TTC549 (cell line): ENCODE measurements around the gene SPATA12.
A peak's percentile ranks its signal among the peaks of the same experiment; 100 is the strongest.
"Not testable (repeated sequence)": the region's sequence is repeated elsewhere in the genome, so short reads cannot be mapped to it uniquely, and the experiment has no call there.

Experiments used
- FAIRE-seq: peaks from 2 replicates; lab custom pipeline; 2012; peaks lifted over from hg19 to GRCh38; lab: Jason Lieb, UNC

SPATA12 gene

DNA sequence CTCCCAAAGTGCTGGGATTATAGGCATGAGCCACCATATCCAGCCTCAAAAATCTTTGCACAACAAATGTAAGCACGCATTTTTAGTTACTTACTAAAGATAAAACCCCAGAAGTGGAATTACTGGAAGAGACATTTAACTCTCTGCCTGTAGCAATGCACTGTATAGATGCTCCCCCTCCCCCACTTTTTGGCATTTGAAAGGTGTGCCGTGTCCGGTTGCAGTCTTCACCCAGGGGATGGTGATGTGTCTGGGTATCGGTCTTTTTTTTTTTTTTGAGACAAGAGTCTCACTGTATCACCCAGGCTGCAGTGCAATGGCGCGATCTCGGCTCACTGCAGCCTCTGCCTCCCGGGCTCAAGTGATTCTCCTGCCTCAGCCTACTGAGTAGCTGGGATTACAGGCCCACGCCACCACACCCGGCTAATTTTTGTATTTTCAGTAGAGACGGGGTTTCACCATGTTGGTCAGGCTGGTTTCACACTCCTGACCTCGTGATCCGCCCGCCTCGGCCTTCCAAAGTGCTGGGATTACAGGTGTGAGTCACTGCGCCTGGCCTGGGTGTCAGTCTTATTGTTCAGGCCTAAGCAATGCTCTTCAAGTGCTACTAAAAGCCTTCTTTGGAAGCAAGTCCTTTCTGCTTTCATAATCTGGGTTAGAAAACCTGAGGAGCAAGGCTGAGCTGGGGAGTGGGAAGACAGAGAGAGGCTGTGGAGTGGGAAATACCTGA, 23.0 kb downstream of the SPATA12 start:
- FAIRE-seq: not testable (repeated sequence)

DNA sequence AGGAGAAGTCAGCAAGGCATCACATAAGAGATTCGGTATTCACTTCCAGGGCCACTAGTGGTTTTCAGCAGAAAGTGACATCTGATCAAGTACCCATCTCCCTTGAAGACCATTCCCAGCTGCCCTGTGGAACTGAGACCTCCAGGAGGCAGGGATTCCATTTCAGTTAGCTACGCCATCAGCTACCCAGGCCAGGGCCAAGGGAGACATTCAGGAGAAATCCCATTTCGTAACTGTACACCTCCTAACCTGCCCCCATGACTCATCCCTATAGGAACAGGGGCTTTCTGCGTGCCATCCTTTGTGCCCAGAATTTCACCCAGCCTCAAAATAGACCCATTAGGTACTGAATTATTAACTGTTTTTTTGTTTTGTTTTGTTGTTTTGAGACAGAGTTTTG, 24.7 kb downstream of the SPATA12 start:
- FAIRE-seq: no peak

DNA sequence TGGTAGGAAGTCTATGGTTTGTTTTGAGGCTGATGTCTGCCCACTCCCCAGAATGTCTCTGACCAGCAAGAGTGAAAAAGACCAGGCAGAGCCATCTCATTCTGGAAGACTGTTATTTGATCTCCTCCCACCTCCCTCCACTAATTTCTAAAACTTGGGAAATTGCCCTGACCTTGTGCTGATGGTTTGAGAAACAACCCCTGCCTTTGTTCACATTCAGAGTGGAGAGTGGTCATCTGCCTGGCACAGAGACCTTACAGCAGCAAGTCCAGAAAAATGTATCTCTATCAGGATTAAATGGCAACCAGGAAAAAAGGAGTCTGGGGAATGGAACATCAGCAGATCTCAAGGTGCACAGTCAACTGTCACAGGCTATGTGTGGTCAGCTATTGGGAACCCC, 25.7 kb downstream of the SPATA12 start:
- no peak for FAIRE-seq

DNA sequence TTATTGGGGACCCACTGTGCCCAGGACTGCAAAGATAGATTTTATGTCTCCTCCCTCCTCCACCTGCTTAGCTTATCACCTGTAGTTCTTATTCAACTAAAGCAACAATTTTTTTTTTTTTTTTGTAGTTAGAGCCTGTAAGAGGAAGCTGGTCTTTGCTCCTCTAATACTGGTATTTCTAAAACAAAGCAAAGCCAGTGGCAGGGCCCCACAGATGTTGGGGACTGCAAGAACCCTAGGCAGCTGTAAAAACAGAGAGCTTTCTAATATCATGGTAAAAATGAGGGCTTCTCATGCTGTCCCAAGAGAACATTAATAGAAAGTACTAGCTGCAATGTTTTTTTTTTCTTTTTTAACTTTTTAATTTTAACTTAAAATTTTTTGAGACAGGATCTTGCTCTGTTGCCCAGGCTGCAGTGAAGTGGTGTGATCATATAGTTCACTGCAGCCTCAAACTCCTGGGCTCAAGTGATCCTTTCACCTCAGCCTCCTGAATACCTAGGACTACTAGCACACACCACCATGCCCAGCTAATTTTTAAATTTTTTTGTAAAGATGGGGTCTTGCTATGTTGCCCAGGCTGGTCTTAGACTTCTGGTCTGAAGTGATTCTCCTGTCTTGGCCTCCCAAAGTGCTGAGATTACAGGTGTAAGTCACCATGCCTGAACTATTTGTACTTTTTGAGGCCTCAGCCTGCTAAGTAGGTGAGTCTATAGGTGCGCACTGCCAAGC, 27.1 kb downstream of the SPATA12 start:
- no peak for FAIRE-seq

DNA sequence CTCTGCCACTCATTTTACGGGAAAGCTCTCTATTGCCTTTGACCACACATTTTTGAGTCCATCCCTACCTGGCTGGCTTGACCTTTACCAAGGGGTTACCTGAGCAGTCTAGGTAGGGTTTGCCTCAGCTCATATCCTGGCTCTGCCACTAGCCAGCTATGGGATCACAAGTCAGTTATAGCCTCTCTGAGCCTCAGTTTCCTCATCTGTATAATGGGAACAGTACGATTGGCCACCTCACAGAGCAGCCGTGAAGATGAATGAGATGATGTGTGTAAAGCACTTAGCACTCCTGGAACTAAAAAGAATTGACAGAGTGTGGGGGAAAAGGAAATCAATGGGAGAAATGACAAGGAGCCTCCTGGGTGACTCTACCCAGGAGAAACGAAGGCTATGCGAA, 28.0 kb downstream of the SPATA12 start:
- FAIRE-seq: no peak

DNA sequence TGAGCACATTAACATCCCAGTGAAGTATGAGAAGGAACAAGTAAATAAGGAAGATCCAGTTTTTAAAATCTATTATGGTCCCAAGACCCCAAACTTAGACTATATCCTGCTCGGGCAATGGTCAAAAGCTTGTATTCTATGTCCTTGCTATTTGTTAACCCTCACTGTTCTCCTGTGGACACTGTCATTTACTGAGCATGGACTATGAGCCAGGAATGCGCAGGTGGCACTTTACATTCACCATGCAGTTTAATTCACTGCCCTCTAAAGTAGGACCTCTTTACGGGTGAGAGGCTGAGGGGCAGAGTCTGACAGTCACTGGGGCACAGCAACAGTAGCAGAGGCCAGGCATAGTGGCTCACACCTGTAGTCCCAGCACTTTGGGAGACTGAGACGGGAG, 28.6 kb downstream of the SPATA12 start:
- FAIRE-seq: no peak

DNA sequence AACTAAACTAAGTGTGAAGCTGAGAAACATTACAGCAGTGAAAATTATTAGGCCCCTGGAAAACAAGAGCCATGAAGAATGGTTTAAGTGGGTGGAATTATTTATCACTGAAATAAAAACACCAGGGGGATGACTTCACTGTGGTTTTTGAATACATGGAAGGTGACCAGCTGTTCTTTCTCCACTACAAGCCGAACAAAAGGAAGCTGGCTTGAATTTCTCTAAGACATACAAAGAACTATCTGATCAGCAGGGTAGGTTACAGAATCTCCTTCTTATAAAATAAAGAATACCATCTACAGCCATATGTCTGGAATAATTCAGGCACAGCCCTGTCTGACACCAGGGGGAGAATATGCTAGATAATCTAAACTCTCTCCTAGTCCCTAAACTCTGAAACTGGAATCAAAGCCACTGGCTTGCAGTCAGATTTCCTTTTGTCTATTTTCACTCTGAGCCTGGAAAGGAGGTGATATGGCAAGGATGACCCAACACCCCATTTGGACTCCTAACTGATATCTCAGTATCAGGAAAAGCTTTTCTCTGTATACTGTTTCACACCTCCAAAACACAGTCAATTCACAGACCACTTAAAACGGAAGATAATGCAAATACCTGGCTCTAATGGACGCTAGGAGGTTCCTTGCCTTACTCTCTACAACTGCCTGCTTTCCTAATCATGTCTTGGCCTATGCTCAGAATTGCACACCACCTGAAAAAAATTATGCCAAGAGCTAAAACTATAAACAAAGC, 31.2 kb downstream of the SPATA12 start:
- no peak for FAIRE-seq

DNA sequence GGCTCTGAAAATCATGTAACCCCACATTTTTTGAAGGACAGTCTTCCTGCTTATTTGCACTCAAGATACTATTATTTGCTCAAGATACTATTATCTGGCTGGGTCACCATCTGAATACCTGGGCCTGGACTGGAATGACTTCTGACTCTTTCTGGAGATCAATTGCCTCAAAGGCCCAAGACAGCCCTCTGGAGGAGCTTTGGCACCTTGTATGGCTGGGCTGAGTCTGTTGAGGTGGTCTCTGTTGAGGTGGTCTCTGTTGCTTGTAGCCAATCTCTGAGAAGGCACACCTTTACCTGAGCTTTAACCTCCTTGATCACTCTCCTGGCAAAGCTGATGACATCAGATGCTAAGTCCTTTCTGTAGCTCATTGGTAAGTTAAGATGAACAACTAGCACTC, 33.0 kb downstream of the SPATA12 start:
- no peak for FAIRE-seq

DNA sequence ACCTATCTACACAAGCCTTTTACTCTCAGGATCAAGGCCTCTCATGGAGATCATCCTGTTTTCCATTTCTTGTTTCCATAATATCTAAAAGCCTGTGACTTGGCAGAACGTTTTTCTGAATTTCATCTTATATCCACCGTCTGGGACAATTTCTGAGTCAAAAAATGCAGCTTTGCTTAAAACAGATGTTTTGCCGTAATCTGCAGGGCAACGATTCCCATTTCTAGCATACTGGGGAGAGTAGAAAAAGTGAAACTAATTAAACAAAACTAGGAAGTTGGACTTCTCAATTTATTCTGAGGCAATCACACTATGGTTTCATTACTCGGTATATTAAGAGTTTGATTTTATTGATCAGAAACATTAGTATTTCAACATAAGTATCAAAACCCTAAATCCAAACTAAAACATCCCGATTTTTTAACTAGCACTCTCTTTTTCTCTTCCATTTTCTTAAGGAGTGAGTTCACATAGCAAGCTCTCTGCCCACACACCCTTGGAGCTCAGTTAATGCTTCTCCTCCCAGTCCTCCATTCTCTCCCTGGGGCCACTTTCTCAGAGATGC, 33.6 kb downstream of the SPATA12 start:
- no peak for FAIRE-seq

DNA sequence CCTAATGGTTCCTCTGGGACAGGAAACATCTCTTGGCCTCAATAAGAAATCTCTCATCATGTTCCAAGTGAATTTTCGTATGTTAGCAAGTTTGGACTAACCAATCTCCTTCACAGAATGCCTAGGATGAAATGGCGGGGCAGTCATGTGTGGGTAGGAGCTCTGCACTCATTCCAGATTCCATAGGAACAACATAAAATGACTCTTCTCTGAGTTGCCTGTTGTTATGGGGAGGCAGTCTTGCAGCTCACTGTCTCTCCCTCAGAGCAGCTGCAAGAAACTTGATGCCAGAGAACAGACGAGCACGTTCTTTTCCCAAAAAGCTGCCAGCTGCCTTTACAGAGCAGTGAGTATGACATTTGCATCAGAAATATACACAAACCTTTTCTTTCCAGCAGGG, 34.1 kb downstream of the SPATA12 start:
- FAIRE-seq: no peak

DNA sequence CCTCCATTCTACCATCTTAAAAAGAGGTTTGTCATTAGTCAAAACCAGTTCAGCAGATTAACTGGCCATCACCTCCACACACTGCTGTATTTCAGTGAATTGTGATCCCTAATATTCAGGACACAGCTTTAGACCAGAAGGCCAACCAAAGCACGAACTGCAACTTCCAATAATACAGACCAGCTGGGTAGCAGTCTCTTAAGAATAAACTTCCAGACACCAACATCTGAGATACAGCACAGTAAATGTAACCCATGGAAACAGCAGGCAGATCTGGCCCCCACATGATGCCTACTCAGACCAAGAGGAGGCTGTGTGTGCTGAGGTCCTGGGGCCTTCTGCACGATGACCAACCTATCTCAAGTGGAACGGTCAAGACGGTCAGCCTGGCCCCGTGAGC, 34.9 kb downstream of the SPATA12 start:
- FAIRE-seq: no peak

DNA sequence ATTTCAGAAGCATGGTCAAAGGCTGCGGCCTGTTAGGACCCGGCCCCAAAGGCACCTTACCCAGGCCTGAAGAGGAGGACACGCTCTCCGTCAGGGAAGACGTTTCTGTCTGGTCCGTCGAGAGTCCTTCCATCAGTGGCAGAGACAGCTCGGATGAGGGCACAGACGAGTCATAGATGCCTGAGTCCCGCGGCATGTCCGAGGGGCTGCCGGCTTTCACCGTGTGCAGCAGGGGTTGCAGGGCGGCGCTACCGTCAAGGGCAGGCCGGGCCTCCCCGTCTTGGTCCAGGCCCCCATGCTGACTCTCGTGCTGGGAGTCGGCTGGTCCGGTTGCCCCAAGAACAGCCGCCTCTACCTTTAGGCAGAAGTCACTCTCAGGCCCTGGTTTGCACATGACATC, 37.1 kb downstream of the SPATA12 start:
- no peak for FAIRE-seq

DNA sequence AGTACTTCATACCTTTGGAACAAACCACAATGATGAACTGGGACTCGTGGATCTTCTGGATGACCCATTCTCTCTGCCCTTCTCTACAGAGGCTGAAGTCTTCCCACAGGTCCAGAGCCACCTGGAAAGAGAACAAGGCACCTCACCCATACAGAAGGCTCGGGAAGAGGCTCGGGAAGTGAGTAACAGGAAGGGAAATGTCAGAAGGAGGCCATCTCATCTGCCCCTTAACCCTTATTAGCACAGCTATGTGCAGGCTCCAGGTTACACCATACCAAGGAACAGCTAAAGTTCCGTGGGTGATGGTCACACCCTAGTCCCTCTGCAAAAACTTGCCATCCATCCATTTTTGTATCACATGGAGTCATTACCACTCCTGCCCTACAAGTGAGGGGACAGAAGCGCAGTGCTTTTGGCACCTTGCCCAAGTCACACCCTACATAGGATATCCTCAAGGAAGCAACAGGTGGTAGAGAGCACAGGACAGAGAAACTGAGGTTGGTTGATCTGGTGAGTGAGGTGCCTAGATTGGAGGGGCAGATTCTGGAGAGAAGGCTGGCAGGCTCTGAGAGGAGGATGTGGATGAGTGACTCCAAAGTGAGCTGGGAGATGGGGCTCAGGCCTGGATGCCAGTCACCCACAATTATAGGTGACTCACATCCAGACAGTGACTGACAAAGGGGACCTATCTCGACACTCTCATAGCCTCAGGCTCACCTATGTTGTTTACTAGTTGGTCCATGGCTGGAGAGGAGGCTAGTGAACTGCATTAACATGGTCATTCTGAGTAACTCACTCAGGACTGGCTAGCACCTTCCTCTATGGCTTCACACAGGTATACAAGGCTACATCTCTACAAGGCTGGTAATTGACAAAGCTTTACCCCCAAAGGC, 38.2 kb downstream of the SPATA12 start:
- FAIRE-seq: no peak

DNA sequence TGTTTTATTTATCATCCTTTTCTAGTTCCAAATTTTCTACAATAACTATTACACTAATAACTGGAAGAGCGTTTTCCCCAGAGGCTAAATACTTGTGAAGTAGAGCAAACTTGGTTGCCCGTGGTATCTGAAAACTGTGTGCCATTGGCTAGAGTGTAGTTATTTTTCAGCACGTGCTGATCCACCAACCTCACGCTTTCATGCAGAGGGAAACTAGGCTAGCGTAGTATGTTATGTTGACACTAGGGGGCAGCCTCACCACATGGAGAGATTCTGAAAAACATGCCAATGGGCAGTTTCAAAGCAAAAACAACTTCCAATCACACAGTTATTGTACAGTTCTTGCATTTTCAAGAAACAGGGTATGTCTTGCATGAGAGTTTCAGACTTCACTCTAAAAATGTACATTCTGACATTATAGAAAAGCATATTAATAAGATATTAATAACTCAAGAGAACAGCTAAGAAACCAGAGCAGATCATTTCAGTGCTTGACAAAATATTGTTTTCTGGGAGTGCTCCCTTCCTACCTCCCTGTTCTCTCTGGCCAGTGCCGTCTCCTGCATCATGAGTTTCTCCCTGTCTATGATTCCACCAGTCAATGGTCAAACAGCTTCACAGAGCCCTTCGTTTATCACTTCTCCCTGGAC, 39.7 kb downstream of the SPATA12 start:
- FAIRE-seq: peak; percentile 88

DNA sequence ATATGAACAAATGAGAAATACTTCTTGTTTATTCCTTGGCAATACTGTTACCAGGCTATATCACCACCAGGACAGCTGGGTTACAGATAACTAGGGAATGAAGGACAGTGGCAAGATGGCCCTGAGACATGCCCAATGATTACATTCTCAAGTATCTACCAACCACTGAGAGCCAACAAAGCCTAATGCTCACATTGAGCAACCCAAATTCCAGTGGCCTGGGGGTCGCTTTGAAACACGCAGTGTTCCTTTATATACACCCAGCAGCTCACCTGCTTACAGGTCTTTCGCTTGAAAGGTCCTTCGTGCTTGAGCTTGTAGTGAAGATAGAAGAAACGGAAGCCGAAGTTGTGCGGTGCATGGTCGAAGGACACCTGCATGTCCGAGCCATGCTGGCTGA, 45.1 kb downstream of the SPATA12 start:
- no peak for FAIRE-seq

DNA sequence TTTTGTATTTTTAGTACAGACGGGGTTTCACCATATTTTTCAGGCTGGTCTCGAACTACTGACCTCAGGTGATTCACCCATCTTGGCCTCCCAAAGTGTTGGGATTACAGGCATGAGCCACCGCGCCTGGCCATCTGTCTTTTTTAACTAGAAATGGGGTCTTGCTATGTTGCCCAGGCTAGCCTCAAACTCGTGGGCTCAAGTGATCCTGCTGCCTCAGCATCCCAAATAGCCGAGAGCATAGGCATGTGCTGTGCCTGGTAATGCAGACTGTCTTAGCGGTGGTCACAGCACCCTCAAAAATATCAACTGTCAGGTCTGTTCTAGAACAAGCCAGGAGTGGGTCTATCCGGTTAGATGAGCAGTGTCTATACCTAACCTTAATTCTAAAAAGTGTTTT, 48.2 kb downstream of the SPATA12 start:
- FAIRE-seq: no peak

DNA sequence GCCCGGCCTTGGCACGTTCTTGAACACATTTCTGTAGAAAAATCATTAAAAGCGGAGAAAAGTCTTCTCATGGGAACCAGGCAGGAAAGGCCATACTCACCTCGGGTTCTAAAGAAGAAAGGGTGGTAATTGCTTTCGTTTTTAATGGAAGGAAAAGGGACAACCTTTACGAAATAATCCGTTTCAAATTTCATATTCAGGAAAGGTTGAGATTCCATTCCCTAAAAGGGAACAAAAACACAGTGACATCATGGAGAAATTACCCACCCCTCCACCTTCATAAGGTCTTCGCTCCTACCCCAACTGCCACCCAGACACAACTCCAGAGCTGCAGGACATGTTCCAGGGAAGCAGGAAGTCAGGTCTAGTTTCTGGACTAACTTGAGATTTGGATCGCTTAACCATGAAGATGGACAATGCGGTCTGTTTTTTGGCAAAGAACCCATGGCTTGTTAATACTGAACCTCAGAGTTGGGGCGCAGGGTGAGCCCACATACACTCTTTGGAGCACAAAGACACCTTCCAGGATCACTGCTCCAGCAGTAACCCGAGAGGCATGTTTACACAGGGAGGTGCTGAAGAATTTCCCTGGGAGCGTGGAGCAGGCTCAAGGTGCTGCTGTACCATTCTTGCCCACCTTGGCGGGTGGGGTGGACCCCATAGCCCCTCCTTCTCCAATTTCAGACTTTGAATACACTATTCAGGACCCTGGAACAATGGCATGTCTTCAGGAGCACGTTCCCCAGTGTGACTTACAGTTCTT, 49.2 kb downstream of the SPATA12 start:
- FAIRE-seq: no peak

DNA sequence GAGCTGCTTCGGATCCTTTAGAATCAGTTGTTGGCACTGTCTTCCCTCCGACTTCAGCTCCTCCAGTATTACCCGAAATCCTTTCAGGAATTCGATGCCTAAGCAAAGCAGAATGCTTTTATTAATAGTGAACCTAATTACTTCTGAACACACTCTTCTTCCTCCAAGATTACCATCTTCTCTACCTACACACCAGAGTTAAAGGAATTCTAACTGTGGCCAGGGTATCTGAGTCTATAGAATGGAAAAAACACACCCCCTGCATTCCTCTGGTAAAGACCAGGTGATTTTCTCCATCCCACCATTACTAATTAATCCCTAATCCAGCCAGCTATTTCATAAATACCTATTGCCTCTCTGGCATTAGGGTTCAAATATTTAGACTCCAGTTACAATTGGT, 49.8 kb downstream of the SPATA12 start:
- FAIRE-seq: no peak

DNA sequence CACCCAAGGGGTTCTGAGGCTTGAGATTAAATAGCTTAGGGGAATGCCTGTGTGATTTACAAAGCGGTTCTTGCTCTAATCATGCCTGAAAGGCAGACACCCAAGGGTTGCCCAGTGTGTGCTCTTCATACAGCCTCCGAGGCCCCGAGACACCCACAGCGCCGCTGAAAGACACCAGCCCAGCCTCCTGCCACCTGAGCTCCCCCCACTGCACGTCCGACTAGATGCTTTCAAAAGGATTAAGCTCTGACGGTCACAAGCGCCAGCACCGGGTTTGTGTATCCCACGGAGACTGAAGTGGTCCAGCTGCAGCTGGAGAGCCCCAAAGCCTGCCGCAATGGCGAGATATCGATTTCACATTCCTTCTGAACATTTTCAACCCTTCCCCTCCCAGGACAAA, 50.3 kb downstream of the SPATA12 start:
- FAIRE-seq: no peak

DNA sequence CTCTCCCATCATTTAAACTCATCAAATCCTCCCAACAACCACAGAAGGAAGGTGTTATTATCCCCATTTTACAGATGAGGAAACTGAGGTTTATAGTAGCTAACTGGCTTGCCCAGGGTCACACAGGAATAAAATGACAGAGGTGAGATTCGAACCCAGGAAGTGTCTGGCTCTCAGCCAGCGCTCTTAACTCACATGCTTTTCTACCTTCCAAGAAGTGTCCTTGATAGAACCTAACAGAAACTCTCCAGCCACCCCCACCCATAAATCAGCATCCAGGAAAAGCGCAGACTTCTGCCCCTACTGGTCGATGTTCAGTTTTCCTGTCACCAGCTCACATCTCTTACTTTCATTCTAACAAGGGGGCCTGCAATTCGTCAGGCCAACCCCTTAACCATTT, 51.7 kb downstream of the SPATA12 start:
- no peak for FAIRE-seq

DNA sequence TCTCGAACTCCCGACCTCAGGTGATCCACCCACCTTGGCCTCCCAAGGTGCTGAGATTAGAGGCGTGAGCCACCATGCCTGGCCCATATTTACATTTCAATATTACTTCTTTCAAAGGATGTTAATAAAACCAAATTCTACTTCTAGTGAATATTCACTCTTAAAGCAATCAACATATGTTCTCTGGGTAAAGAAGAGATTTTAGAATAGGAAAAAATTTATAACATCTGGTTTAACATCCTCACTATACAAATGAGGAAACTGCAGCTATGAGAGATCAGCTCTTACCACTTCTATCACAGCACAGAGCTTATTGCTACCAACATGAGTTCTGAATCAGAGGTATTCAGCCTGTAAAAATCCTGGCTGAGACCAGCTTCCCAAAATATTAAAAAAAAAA, 56.0 kb downstream of the SPATA12 start:
- FAIRE-seq: no peak
